ENCODE results near the gene DPYSL4.

The DPYSL4 gene

GRCh38 chr10:132178672-132179545, 7.8 kb upstream of the DPYSL4 start:
- no peak for DNase-seq (ENCODE audit: low spot score)

GRCh38 chr10:132179551-132180392, 7.0 kb upstream of the DPYSL4 start:
- no peak for DNase-seq (ENCODE audit: low spot score)

GRCh38 chr10:132180736-132181135, 6.0 kb upstream of the DPYSL4 start:
- DNase-seq (ENCODE audit: low spot score), result no peak

GRCh38 chr10:132181691-132182425, 4.9 kb upstream of the DPYSL4 start:
- no peak for DNase-seq (ENCODE audit: low spot score)

GRCh38 chr10:132182591-132182990, 4.2 kb upstream of the DPYSL4 start:
- DNase-seq (ENCODE audit: low spot score), result no peak

- DNase-seq (ENCODE audit: low spot score), result no peak
Measured at GRCh38 chr10:132183046-132183445, 3.7 kb upstream of the DPYSL4 start.

GRCh38 chr10:132184816-132185593, 1.7 kb upstream of the DPYSL4 start:
- DNase-seq (ENCODE audit: low spot score), result no peak

- DNase-seq (ENCODE audit: low spot score), result peak; percentile 55
Measured at GRCh38 chr10:132185601-132186487, 904 bp upstream of the DPYSL4 start.

GRCh38 chr10:132187430-132188138, 836 bp downstream of the DPYSL4 start:
- DNase-seq (ENCODE audit: low spot score), result no peak

GRCh38 chr10:132188331-132188730, 1.6 kb downstream of the DPYSL4 start:
- no peak for DNase-seq (ENCODE audit: low spot score)

- DNase-seq (ENCODE audit: low spot score), result no peak
Measured at GRCh38 chr10:132189016-132189415, 2.3 kb downstream of the DPYSL4 start.

GRCh38 chr10:132189810-132190422, 3.2 kb downstream of the DPYSL4 start:
- no peak for DNase-seq (ENCODE audit: low spot score)

GRCh38 chr10:132192076-132192975, 5.6 kb downstream of the DPYSL4 start:
- no peak for DNase-seq (ENCODE audit: low spot score)

GRCh38 chr10:132192991-132193665, 6.4 kb downstream of the DPYSL4 start:
- no peak for DNase-seq (ENCODE audit: low spot score)

- peak; percentile 65 for DNase-seq (ENCODE audit: low spot score)
Measured at GRCh38 chr10:132193907-132194552, 7.3 kb downstream of the DPYSL4 start.

GRCh38 chr10:132194726-132195125, 8.0 kb downstream of the DPYSL4 start:
- no peak for DNase-seq (ENCODE audit: low spot score)

- DNase-seq (ENCODE audit: low spot score), result no peak
Measured at GRCh38 chr10:132195366-132196075, 8.8 kb downstream of the DPYSL4 start.
